Fibroblast of lung (primary cell): Measurements from ENCODE around the gene SMAGP. TPM values are rescaled to one million over a fixed set of nuclear protein-coding genes. Genes with fewer than 3 reads are reported as not detected.

Source experiments
- DNase-seq, 2 donors: peaks; one replicate each; pipeline versions ENCODE4 v3.0.0 to v3.0.0-alpha.2; 2010; ENCODE audit warnings: low read depth in 2 of 2
- H2AFZ ChIP-seq: 2 replicates; pipeline ENCODE4 v1.5.1; 2012; ENCODE audit warnings: low read length, control low read depth, inconsistent platforms
- H3K27ac ChIP-seq: 2 replicates; pipeline ENCODE4 v1.5.1; 2011; ENCODE audit warnings: low read length, control low read depth; ENCODE audit not compliant: insufficient read depth
- H3K27me3 ChIP-seq: 2 replicates; pipeline ENCODE4 v1.5.1; 2011; ENCODE audit warnings: mild to moderate bottlenecking, low read length; ENCODE audit not compliant: control insufficient read depth, insufficient read depth
- H3K36me3 ChIP-seq: 2 replicates; pipeline ENCODE4 v1.5.1; 2011; ENCODE audit warnings: low read length; ENCODE audit not compliant: control insufficient read depth, insufficient read depth
- H3K4me1 ChIP-seq: 2 replicates; pipeline ENCODE4 v1.5.1; 2011; ENCODE audit warnings: low read length; ENCODE audit not compliant: control insufficient read depth, insufficient read depth; ENCODE audit errors: extremely low read depth
- H3K4me2 ChIP-seq: 2 replicates; pipeline ENCODE4 v1.5.1; 2011; ENCODE audit warnings: low read length, control low read depth; ENCODE audit not compliant: insufficient read depth; ENCODE audit errors: extremely low read depth
- H3K4me3 ChIP-seq, 4 experiments: fragments of 200-600 bp in 1 of 4; sonication (generic) in 1 of 4; replicated peaks in 1 of 4; 2 replicates each; pipeline ENCODE4 v1.5.1; 2011 to 2016; ENCODE audit warnings: low read length in 4 of 4, low read depth in 3 of 4, mild to moderate bottlenecking in 3 of 4, control low read depth in 2 of 4, inconsistent platforms in 1 of 4, mixed read lengths in 1 of 4; ENCODE audit not compliant: insufficient read depth in 1 of 4; ENCODE audit errors: control extremely low read depth in 1 of 4
- H3K79me2 ChIP-seq: 2 replicates; pipeline ENCODE4 v1.5.1; 2012; ENCODE audit warnings: mild to moderate bottlenecking, low read length, inconsistent platforms; ENCODE audit not compliant: control insufficient read depth, insufficient read depth
- H3K9ac ChIP-seq: 2 replicates; pipeline ENCODE4 v1.5.1; 2011; ENCODE audit warnings: mild to moderate bottlenecking, low read length, control low read depth; ENCODE audit not compliant: insufficient read depth
- H3K9me3 ChIP-seq: 2 replicates; pipeline ENCODE4 v1.5.1; 2012; ENCODE audit warnings: low read depth, low read length; ENCODE audit not compliant: control insufficient read depth, insufficient read depth
- H4K20me1 ChIP-seq: 2 replicates; pipeline ENCODE4 v1.5.1; 2011; ENCODE audit warnings: low read length; ENCODE audit not compliant: control insufficient read depth, insufficient read depth; ENCODE audit errors: extremely low read depth
- CTCF ChIP-seq, 2 donors: IDR thresholded peaks in 1 of 2; conservative IDR thresholded peaks in 1 of 2; 1 replicate in 1 of 2; 2 replicates in 1 of 2; pipeline ENCODE4 v1.5.1; 2011 to 2012; ENCODE audit warnings: low read length in 2 of 2, control low read depth in 1 of 2, inconsistent platforms in 1 of 2, low read depth in 1 of 2, mild to moderate bottlenecking in 1 of 2
- EZH2 ChIP-seq: IDR thresholded peaks from 2 replicates; pipeline ENCODE4 v1.5.1; 2012; ENCODE audit warnings: low read length, control low read depth, mild to moderate bottlenecking; ENCODE audit errors: missing control alignments
- polyA plus RNA-seq, 2 donors: library from polyadenylated mRNA; depleted of rRNA in 1 of 2; stranded (reverse) in 1 of 2; unstranded in 1 of 2; fragments of >200 nt; gene quantifications; 2 replicates each; pipeline ENCODE4 v1.2.1, GENCODE V29; 2011 to 2012; ENCODE audit warnings: missing spikeins in 1 of 2
- total RNA-seq: library from RNA; depleted of rRNA; stranded (reverse); fragments of >200 nt; gene quantifications from 2 replicates; pipeline ENCODE4 v1.2.1, GENCODE V29; 2014

Gene SMAGP
- total and polyA plus RNA-seq, 2 donors (not counting 1 experiment from before 2014, with no cell fraction given), result 11.6 to 20.5 TPM

GRCh38 chr12:51238510-51239334 lies 31.5 kb downstream of the SMAGP start, which contains the start of gene DAZAP2:
TSS of gene DAZAP2 (plus strand) at chr12:51238826. CDS start at chr12:51238908, 82 bp downstream.
- H3K4me3 ChIP-seq, result peak within 1 kb of the TSS; percentile 91 to 100 (median 98)
- no peak for TF ChIP-seq EZH2
- peak in 1 of 2 donors; percentile 31 for TF ChIP-seq CTCF (conservative IDR thresholded peaks at IDR 0.05 in 1 of 2, IDR thresholded peaks at IDR 0.05 in 1 of 2; ENCODE audit: low read depth in 1 of 2, low read length in 2 of 2)
- H3K79me2 ChIP-seq, result peaks cover 15% of the 10 kb centered on the region
- H3K9me3 ChIP-seq, result no peaks in the 10 kb centered on the region
- H2AFZ ChIP-seq, result peak within 1 kb of the TSS; percentile 90
- H3K4me2 ChIP-seq, result peak within 1 kb of the TSS; percentile 90
- H3K27ac ChIP-seq, result peak within 1 kb of the TSS; percentile 100
- peaks cover 11% of the 10 kb centered on the region for H3K4me1 ChIP-seq
- peaks cover 10% of the 10 kb centered on the region for H3K36me3 ChIP-seq
- no peaks in the 10 kb centered on the region for H3K27me3 ChIP-seq
- H4K20me1 ChIP-seq, result no peaks in the 10 kb centered on the region
- H3K9ac ChIP-seq, result peak within 1 kb of the TSS; percentile 100
- peak; percentile 95 for DNase-seq

GRCh38 chr12:51238037-51238509 lies 32.1 kb downstream of the SMAGP start:
- TF ChIP-seq CTCF (conservative IDR thresholded peaks at IDR 0.05 in 1 of 2, IDR thresholded peaks at IDR 0.05 in 1 of 2; ENCODE audit: low read depth in 1 of 2, low read length in 2 of 2), result no peak
- no peak for TF ChIP-seq EZH2
- Histone ChIP-seq H4K20me1 (no peaks in the 10 kb centered on the region), H3K9me3 (no peaks in the 10 kb centered on the region), H3K4me3 (peak overlapping the region; percentile 56 to 99 (median 94)), H3K36me3 (peaks cover 10% of the 10 kb centered on the region), H3K9ac (no peak overlapping the region), H2AFZ (peak overlapping the region; percentile 90), H3K4me1 (peaks cover 11% of the 10 kb centered on the region), H3K27me3 (no peaks in the 10 kb centered on the region), H3K4me2 (peak overlapping the region; percentile 73), H3K79me2 (peaks cover 15% of the 10 kb centered on the region), H3K27ac (peak overlapping the region; percentile 40)
- no peak for DNase-seq

GRCh38 chr12:51234530-51234929 lies 35.7 kb downstream of the SMAGP start:
- DNase-seq, result no peak
- Histone ChIP-seq H3K9ac (no peak overlapping the region), H4K20me1 (no peaks in the 10 kb centered on the region), H2AFZ (no peak overlapping the region), H3K27ac (no peak overlapping the region), H3K4me2 (no peak overlapping the region), H3K36me3 (no peaks in the 10 kb centered on the region), H3K27me3 (no peaks in the 10 kb centered on the region), H3K9me3 (no peaks in the 10 kb centered on the region), H3K4me3 (no peak overlapping the region), H3K79me2 (peaks cover 2% of the 10 kb centered on the region), H3K4me1 (no peaks in the 10 kb centered on the region)
- TF ChIP-seq EZH2 (no peak), CTCF (conservative IDR thresholded peaks at IDR 0.05 in 1 of 2, IDR thresholded peaks at IDR 0.05 in 1 of 2; ENCODE audit: low read depth in 1 of 2, low read length in 2 of 2) (no peak)
